GM21576 (cell line): ENCODE results near the gene MELTF.

ENCODE experiments used
- ATAC-seq: cut with Tn5 transposase; IDR thresholded peaks from one replicate; pipeline ENCODE4 v1.9.1; 2021; ENCODE audit warnings: mild to moderate bottlenecking, moderate library complexity; ENCODE audit not compliant: unreplicated experiment

MELTF gene

DNA sequence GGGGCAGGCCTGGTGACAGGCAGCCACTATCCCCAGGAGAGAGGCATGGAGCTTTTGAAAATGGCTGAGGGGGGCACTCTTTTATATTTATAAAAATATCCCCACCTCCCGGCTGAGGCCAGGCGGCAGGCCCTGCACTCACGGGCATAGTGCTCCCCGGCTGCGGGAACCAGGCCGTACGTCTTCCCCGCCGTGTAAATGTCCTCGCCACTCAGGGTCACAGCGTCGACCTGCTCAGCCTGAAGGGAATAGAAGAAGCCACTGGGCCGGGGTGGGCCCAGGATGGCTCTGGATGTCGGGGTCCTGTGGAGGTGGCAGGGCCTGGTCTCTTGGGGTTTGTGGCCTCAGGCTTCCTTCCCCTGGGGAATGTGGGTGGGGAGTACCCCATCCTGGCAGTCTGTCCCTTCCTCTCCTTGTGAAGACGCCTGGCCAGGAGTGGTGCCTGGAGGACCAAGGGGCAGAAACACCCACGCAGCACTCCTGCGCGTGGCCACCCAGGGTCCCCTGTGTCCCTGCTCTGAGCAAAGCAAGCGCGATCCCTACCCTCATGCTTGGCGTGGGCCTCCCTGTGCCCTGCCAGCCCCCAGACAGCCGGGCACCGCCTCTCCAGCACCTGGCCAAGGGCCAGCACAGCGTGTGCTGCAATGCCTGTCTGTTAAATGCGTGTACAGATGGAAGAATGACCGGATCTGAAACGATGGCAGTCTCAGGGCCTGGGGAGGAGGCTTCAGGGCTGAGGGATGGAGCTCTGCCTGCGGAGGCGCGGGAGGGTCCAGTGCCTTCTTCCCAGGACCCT lies 18.9 kb downstream of the MELTF start:
- no peak for ATAC-seq

DNA sequence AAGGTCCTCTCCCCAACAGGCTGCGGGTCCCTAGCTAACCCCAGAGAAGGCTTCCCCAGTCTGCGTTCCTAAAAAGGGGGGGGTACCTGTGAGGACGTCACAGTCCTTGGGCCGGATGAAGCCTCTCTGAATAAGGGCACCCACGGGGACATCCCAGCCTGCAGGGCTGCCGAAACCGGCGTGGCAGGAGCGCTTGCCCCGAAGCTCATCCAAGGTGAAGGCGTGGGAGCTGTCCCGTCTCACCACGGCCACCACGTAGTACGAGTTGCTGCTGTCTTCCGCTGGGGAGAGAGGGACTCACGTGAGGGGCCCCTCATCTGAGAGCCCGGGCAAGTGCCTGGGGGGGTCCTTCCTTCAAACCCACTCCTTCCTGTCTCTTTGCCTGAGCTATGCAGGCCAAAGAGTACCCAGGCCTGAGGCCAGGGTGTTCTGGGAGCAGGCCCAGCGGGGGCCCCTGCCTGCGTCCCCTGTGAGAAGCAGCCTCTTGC lies 20.0 kb downstream of the MELTF start:
- ATAC-seq: no peak

DNA sequence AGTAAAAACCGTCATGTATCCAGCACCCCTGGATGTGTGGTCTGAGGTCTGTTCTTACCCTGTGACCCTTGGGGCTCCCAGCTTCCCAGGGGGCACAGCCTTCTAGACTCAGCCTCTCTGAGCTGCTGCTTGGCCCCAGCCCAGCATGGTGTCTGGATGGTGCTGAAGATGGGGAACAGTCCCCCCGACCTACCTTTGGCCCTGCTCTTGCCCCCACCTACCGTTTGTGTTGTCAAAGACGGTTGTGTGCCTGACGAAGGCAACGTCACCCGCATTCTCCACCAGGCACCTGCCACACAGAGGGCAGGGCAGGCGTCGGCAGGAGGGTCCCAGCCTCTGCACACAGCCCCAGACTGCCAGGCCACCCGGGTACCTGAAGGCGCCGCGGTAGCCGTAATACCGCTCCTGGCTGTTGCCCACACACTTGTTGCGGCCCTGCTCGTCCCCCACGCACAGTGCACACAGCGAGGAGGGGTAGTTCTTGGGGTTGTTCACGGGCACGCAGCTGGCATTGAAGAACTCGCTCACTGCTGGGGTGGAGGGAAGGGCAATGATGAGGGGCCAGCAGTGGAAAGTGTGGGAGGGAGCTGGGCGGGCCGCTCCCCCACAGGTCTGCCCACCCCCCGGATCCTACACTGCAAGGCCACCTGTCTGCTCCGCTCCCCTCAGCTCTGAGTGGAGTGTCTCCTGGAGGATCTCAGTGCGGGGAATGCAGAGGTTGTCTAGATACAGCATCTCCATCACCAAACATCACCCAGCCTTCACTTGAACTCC lies 21.0 kb downstream of the MELTF start:
- ATAC-seq: no peak

GRCh38 chr3:197007953-197008352 lies 21.7 kb downstream of the MELTF start:
- ATAC-seq: no peak

DNA sequence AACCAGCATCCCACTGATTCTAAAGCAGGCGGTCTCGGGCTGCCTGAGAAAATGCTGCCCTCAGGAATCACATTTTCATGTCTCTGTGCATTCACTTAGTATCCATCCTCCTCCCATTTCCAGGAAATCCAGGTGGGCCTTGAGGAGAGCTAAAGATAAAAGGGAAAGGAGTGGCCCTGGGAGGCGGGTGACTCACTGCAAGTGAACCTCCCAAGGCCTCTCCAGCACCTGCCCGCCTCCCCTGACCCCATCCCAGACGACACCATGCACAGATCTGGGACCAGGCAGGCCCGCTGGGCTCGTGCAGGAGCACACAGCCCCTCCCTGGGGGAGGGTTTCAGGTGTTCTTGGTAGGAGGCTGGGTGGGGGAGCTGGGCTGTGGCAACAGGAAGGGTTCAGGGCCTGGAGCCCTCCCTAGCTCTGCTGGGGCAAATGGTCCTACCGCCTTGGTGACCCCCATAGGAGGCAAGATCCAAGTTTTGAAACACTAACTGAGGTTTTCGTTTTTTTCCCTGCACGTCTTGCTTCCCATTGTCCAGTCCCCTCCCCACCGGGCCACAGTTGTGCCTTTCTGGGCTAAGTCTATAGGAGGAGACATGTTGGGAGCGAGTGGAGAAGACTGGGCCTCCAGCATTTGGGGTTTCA lies 22.2 kb downstream of the MELTF start:
- no peak for ATAC-seq

GRCh38 chr3:197006860-197007259 lies 22.8 kb downstream of the MELTF start:
- no peak for ATAC-seq

DNA sequence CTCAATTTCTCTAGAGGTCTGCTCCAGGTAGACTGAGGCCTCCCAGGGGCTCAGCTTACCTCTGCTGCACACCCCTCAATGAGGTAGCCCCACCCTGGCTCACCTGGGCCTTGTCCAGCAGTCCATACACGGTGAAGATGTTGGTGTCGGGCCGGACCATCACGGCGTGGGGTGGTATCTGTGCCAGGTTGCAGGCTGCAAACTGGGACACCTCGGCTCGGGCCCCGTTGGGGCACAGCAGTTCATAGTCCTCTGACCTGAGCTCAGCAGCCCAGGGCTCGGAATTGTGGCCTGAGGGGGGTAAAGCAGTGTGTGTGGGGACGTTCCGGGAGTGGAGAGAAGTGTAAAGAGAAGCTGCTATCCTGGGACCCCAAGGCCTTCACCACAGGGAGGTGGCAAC lies 23.2 kb downstream of the MELTF start:
- ATAC-seq: no peak

DNA sequence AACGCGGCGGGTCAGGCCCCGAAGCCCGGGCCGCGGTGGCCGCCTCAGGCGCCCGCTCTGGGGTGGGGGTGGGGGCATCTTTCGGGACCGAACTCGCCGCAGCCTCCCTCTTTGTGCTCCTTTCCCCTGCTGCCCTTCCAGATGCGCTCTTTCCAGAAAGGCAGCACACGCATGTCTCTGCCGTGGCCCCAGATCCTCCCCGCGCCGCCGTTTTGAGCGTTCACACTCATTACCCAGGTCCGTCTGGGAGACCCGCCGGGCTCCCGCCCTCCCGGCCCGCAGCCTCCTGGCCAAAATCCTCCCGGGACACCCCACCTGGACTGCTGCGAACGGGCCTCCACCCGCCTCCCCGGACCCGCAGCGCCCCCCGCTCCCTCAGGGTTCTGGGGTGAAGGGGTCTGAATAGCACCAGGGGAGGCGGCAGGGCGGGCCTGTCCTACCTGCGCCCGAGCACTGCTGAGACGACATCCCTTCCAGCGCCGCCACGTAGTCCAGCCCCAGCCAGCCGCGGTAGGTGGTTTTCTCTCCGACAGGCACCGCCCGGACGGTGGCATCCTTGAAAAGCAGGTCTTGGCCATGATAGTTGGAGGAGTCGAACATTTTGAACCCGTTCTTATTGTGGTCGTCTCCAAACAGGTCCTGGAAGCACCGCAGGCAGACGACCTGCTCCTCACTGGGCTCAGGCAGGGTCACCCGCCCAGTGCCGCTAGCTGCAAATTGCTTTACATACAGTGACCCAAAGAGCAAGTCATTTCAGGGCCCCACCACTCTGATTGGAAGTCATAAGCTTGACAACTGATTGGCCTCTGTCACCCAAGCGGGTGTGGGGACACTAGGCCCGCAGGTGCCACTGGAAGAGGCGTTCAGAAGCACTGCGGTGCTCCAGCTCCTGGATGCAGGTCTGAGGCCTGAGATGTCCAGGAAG lies 25.9 kb downstream of the MELTF start:
- no peak for ATAC-seq

DNA sequence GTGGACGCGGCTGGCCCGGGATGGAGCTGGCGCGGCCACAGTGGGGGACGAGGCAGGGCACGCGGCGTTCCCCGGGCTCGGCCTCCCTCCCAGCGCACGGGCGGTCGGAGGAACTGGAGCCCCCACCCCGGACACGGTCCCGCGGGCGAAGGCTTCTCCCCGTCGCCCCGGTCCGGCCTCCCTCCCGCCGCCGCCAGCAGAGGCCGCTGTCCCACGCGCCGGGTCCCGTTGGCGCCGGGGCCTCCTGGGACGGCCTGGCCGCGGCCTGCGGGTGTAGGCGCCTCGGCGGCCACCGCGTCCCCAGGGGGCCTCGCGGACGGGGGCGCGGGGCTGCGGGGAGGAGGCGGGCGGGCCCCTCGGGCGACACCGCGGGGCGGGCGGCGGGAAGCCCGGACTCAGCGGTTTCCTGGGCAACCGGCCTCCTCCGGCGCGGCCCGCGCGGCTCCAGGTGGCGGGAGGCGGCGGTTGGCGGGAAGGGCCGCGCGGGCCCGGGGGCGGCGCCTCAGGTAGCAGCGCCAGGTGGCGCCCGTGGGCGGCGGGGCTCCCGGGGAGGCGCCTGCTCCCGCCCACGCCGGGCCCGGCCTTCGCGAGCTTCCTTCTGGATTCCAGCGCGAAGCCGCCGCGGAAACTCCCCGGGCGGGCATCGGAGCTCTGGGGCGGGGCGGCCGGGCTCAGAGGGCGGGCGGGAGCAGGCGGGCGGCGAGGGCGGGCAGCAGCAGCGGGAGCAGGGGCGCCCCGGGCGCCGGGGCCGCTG lies 26.7 kb downstream of the MELTF start:
- ATAC-seq: peak; percentile 65

GRCh38 chr3:197001972-197002700 lies 27.5 kb downstream of the MELTF start:
- no peak for ATAC-seq

GRCh38 chr3:197001106-197001971 lies 28.3 kb downstream of the MELTF start:
- ATAC-seq: no peak

- ATAC-seq: no peak
Observed at GRCh38 chr3:197000211-197000610, 29.4 kb downstream of the MELTF start.

DNA sequence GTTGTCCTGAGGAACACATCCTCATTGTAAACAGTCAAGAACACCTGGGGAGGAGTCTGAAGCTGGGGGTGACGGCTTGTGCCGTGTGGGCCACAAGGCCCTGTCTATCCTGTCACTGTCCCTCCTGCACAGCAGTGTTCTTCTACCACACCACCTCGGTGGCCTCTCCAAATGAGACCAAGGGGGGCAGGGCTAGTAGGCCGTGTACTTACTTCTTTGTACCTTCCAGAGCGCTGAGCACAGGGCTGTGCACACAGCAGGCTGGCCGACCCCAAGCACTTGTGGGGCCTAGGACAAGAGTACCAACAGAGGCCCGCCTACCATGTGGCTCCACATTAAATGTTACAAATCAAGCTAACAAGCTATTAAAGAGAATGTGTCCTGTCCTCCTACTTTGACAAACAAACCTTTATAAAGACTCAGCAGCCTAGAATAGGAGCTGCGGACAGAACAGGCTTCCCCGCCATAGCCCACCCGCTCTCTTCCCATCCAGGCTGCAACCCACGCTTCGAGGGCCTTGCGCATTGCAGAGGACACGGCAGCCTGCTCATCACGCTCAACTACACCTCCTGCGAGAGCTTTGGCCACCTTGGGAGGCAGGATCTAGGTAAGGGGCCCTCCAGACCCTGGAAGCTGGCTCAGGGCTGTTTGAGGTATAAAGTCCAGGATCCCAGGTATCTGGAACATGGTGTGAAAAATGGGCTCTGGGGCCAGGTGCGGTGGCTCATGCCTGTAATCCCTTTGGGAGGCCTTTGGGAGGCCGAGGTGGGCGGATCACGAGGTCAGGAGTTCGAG lies 30.5 kb downstream of the MELTF start:
- ATAC-seq: no peak

DNA sequence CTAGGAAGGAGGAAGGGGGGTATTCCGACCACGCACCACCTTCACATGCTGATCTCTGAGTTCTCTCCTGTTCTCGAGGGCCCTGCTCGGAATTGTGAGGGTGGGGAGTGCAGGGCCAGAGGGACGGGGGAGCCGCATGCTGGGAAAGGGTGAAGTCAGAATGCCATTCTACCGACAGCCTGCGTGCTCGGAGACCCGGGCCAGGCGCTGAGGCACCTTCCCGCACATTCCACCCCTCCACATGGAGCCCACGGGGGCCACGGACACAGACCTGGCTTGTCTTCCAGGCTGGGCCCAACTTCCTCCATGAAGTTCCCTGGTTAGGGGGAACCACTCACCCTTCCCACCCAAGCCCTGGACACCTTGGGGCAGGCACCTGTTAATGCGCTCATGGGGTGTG lies 32.3 kb downstream of the MELTF start:
- ATAC-seq: no peak

DNA sequence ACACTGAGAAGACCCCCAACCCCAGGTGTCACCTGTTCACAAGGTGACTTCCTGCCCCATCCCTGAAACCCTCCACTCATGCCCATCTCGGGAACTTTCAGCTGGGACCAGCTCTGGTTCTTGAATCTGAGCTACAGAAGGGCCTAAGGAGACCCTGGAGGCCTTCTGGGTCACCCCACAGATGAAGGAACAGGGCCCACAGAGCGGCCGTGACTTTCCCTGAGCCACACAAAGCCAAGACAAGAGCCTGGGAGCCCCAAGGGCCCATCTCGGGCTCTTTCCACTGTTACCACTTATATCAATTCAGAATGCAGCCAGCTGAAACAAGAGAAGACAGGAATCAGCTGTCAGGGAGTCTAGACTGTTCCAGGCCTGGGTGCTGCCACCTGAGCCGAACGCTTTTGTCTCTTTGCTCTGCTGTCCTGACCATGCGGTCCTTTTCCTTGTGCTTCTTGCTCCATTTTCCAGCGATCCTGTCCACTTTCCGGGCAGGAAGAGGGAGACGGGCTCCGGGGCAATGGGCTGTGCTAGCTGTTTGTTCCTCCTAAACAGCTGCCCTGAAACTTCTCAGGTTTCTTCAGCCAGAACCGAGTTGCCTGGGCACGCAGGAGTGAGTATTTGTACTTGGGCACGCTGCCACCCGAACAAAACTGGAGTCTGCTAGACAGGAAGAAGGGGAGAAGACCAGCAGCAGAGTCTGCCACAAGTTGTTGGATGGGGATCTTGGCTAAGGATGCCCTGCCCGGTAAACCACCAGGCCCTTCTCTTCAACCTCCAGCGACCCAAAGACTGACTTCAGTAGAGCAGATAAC lies 33.0 kb downstream of the MELTF start:
- no peak for ATAC-seq

GRCh38 chr3:196995646-196996355 lies 33.8 kb downstream of the MELTF start:
- ATAC-seq: no peak
